HepG2 (cell line): Measurements from ENCODE around the gene CATSPERD.

ENCODE experiments used
- ARID5B ChIP-seq: IDR thresholded peaks from 2 replicates; pipeline ENCODE4 v1.4.0; 2020; ENCODE audit warnings: mild to moderate bottlenecking, missing genetic modification reagents
- EHMT2 ChIP-seq: fragments of 200-600 bp; sonication (generic); IDR thresholded peaks from 2 replicates; pipeline ENCODE4 v1.7.0; 2017; ENCODE audit warnings: antibody characterized with exemption, low read depth, low read length, borderline replicate concordance
- EP300 ChIP-seq, 3 experiments: sonication (generic) in 1 of 3; formaldehyde crosslinking in 1 of 3; IDR thresholded peaks; 2 replicates each; pipeline versions ENCODE4 v1.5.1 to v1.6.1; 2011 to 2020; ENCODE audit warnings: low read depth in 2 of 3, low read length in 2 of 3, borderline replicate concordance in 1 of 3, improper control_type of control experiment in 1 of 3, mild to moderate bottlenecking in 1 of 3, missing genetic modification reagents in 1 of 3, moderate library complexity in 1 of 3
- FOXP4 ChIP-seq: sonication (generic); formaldehyde crosslinking; IDR thresholded peaks from 2 replicates; pipeline ENCODE4 v1.4.0; 2020; ENCODE audit warnings: missing genetic modification reagents
- KMT2B ChIP-seq: IDR thresholded peaks from 2 replicates; pipeline ENCODE4 v1.6.1; 2016; ENCODE audit warnings: missing genetic modification reagents, missing compliant biosample characterization
- PCBP2 ChIP-seq: fragments of 200-400 bp; formaldehyde crosslinking; optimal IDR thresholded peaks from 2 replicates; pipeline ENCODE3; 2018; ENCODE audit warnings: low read length, low read depth; ENCODE audit not compliant: poor library complexity, severe bottlenecking
- POLR2A ChIP-seq, 2 experiments: IDR thresholded peaks; 2 replicates each; pipeline ENCODE4 v1.6.1; 2011; ENCODE audit warnings: low read depth in 2 of 2, low read length in 2 of 2, mild to moderate bottlenecking in 1 of 2, moderate library complexity in 1 of 2; ENCODE audit not compliant: insufficient read depth in 1 of 2
- PRDM10 ChIP-seq: sonication (generic); formaldehyde crosslinking; IDR thresholded peaks from 2 replicates; pipeline ENCODE4 v1.4.0; 2020; ENCODE audit warnings: low read depth, missing genetic modification reagents
- ZNF10 ChIP-seq: sonication (generic); formaldehyde crosslinking; IDR thresholded peaks from 2 replicates; pipeline ENCODE4 v1.4.0; 2020; ENCODE audit warnings: mild to moderate bottlenecking, low read depth, missing genetic modification reagents, borderline replicate concordance
- ZNF441 ChIP-seq: sonication (generic); formaldehyde crosslinking; IDR thresholded peaks from 2 replicates; pipeline ENCODE4 v1.7.0; 2021; ENCODE audit warnings: missing genetic modification reagents, borderline replicate concordance
- ZNF772 ChIP-seq: sonication (generic); formaldehyde crosslinking; IDR thresholded peaks from 2 replicates; pipeline ENCODE4 v1.5.0; 2020; ENCODE audit warnings: mild to moderate bottlenecking, missing genetic modification reagents

GRCh38 chr19:5803752-5804515 lies 83.5 kb downstream of the CATSPERD start:
- TF ChIP-seq ZNF772 (peak; percentile 84), PCBP2 (no peak), POLR2A (IDR thresholded peaks at IDR 0.05; ENCODE audit: insufficient read depth in 1 of 2, low read depth in 2 of 2, low read length in 2 of 2) (peak in 1 of 2 experiments; percentile 42; a peak in 1 of 4 replicates), ARID5B (peak; percentile 60; the same call in 1 of the 2 replicates), ZNF10 (CRISPR knock-in tag) (no peak), ZNF441 (CRISPR knock-in tag) (0 out of 2 replicates have a peak, but pooled peaks have one; percentile 36), PRDM10 (CRISPR knock-in tag) (no peak), EP300 (IDR thresholded peaks at IDR 0.05; ENCODE audit: low read depth in 2 of 2, low read length in 2 of 2) (peak; percentile 7 to 25; a peak in 1 of 4 replicates), EP300 (CRISPR knock-in tag; IDR thresholded peaks at IDR 0.05; ENCODE audit: borderline replicate concordance) (no peak), FOXP4 (CRISPR knock-in tag) (no peak), EHMT2 (no peak), KMT2B (no peak)
